Hepatocyte (in vitro differentiated cells): Measurements from ENCODE around the gene SFRP5. TPM values are rescaled to one million over a fixed set of nuclear protein-coding genes. Genes with fewer than 3 reads are reported as not detected.

ENCODE experiments used
- DNase-seq: peaks from one replicate; pipeline ENCODE4 v3.0.0-alpha.2; 2016; ENCODE audit warnings: low spot score
- H2AFZ ChIP-seq: fragments of 200-600 bp; sonication (generic); 2 replicates; pipeline ENCODE4 v1.6.0; 2016; ENCODE audit warnings: antibody characterized with exemption, mild to moderate bottlenecking
- H3K27ac ChIP-seq: fragments of 200-600 bp; sonication (generic); 2 replicates; pipeline ENCODE4 v1.5.1; 2016; ENCODE audit warnings: mild to moderate bottlenecking
- H3K27me3 ChIP-seq: fragments of 200-600 bp; sonication (generic); 2 replicates; pipeline ENCODE4 v1.6.1; 2016
- H3K36me3 ChIP-seq: fragments of 200-600 bp; sonication (generic); replicated peaks from 2 replicates; pipeline ENCODE4 v1.5.1; 2016; ENCODE audit warnings: low read depth; ENCODE audit not compliant: insufficient read depth
- H3K4me1 ChIP-seq: fragments of 200-600 bp; sonication (generic); 2 replicates; pipeline ENCODE4 v1.5.1; 2016; ENCODE audit warnings: mild to moderate bottlenecking, moderate library complexity; ENCODE audit not compliant: insufficient read depth
- H3K4me2 ChIP-seq: fragments of 200-600 bp; sonication (generic); 2 replicates; pipeline ENCODE4 v1.6.0; 2016
- H3K4me3 ChIP-seq: fragments of 200-600 bp; sonication (generic); 2 replicates; pipeline ENCODE4 v1.5.1; 2016; ENCODE audit warnings: mild to moderate bottlenecking
- H3K79me2 ChIP-seq: fragments of 200-600 bp; sonication (generic); 2 replicates; pipeline ENCODE4 v1.6.0; 2017; ENCODE audit warnings: mild to moderate bottlenecking
- H3K9me2 ChIP-seq: fragments of 200-600 bp; sonication (generic); replicated peaks from 2 replicates; pipeline ENCODE4 v1.6.0; 2017; ENCODE audit warnings: mild to moderate bottlenecking; ENCODE audit not compliant: insufficient read depth
- H3K9me3 ChIP-seq: fragments of 200-600 bp; sonication (generic); 2 replicates; pipeline ENCODE4 v1.5.1; 2016; ENCODE audit warnings: low read depth, mild to moderate bottlenecking
- H4K20me1 ChIP-seq: fragments of 200-600 bp; sonication (generic); 2 replicates; pipeline ENCODE4 v1.6.0; 2016; ENCODE audit warnings: mild to moderate bottlenecking; ENCODE audit not compliant: insufficient read depth, poor library complexity, severe bottlenecking
- EZH2 ChIP-seq: fragments of 200-600 bp; sonication (generic); IDR thresholded peaks from 2 replicates; pipeline ENCODE4 v1.6.1; 2016; ENCODE audit warnings: antibody characterized with exemption, mild to moderate bottlenecking, borderline replicate concordance
- EZH2phosphoT487 ChIP-seq: fragments of 200-600 bp; sonication (generic); IDR thresholded peaks from one replicate; pipeline ENCODE4 v1.6.1; 2018; ENCODE audit warnings: antibody characterized with exemption, mild to moderate bottlenecking, low read depth, moderate library complexity; ENCODE audit not compliant: unreplicated experiment, severe bottlenecking
- WGBS: methylation state at CpG from one replicate; pipeline ENCODE4 v1.1.6; 2016; ENCODE audit warnings: low lambda C conversion rate; ENCODE audit errors: missing lambda C conversion rate; 5-methylcytosine and 5-hydroxymethylcytosine counted together
- polyA plus RNA-seq: library from polyadenylated mRNA; unstranded; fragments of >200 nt; fragmentation: Nextera tagmentation; extraction: Ambion mirVana; gene quantifications from 2 replicates; pipeline ENCODE4 v1.2.1, GENCODE V29; 2016
- total RNA-seq: library from RNA; depleted of rRNA; stranded (reverse); fragments of >200 nt; gene quantifications from 2 replicates; pipeline ENCODE4 v1.2.3, GENCODE V29; 2014
- TF ChIP-seq, protein P1 (sequence below): fragments of 200-600 bp; sonication (generic); IDR thresholded peaks from 2 replicates; pipeline ENCODE4 v1.5.1; 2016; ENCODE audit warnings: antibody characterized with exemption, mild to moderate bottlenecking; ENCODE audit not compliant: poor library complexity

The SFRP5 gene
- total and polyA plus RNA-seq, 2 experiments from 2014 or later = 17.2 to 48.9 TPM

DNA sequence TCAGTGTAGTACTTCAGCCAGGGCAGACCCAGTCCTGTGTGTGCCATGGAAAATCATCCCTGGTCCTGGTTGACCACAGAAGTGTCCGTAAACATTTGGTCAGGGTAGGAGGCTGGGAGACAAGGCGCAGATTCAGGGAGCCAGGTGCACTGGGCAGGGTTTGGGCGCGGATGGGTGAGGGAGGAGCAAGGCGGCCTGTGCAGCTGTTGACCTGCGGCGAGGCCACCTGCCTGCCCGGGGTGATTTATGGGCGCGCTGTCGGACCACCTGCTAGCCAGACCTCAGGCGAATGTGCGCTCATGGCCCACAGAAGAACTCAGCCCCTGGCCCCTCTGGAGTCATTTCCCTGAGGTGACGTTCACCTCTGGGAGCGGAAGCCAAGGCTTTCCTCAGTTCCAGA is 6.6 kb downstream of the SFRP5 start:
- TF ChIP-seq EZH2 (no peak), EZH2phosphoT487 (no peak)
- TF ChIP-seq, protein P1, sequence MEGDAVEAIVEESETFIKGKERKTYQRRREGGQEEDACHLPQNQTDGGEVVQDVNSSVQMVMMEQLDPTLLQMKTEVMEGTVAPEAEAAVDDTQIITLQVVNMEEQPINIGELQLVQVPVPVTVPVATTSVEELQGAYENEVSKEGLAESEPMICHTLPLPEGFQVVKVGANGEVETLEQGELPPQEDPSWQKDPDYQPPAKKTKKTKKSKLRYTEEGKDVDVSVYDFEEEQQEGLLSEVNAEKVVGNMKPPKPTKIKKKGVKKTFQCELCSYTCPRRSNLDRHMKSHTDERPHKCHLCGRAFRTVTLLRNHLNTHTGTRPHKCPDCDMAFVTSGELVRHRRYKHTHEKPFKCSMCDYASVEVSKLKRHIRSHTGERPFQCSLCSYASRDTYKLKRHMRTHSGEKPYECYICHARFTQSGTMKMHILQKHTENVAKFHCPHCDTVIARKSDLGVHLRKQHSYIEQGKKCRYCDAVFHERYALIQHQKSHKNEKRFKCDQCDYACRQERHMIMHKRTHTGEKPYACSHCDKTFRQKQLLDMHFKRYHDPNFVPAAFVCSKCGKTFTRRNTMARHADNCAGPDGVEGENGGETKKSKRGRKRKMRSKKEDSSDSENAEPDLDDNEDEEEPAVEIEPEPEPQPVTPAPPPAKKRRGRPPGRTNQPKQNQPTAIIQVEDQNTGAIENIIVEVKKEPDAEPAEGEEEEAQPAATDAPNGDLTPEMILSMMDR = no peak
- Histone ChIP-seq H3K79me2 (no peaks in the 10 kb centered on the region), H3K36me3 (no peaks in the 10 kb centered on the region), H2AFZ (no peak overlapping the region), H3K4me2 (no peak overlapping the region), H3K27me3 (peaks cover 16% of the 10 kb centered on the region), H3K9me3 (no peaks in the 10 kb centered on the region), H3K4me1 (no peaks in the 10 kb centered on the region), H4K20me1 (no peaks in the 10 kb centered on the region), H3K4me3 (no peak overlapping the region), H3K27ac (no peak overlapping the region), H3K9me2 (no peaks in the 10 kb centered on the region)
- DNase-seq = no peak
- WGBS = 95% methylated on average over 15 of the region's 15 CpGs

DNA sequence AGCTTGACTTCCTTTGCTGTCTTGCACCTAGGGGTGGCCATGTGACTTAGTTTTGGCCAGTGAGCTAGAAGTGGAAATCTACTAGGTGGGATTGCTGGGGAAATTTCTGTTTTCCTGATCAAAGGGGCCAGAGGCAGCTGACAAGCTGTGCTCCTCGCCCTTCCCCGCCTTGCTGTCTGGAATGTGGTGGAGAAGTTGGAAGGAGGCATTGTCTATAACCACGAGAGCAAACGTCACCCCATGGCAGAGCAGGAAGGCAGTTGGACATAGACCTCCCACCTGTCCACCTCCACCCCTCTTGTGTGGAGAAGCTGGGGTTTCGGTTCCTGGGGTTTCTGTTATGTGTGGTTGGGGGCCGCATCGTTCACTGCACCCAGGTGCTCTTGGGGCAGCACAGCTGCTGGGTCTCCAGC is 7.3 kb downstream of the SFRP5 start:
- Histone ChIP-seq H2AFZ (no peak overlapping the region), H3K27me3 (peaks cover 9% of the 10 kb centered on the region), H3K4me3 (no peak overlapping the region), H3K4me2 (no peak overlapping the region), H3K79me2 (no peaks in the 10 kb centered on the region), H3K9me2 (no peaks in the 10 kb centered on the region), H3K27ac (peak overlapping the region; percentile 23), H3K9me3 (no peaks in the 10 kb centered on the region), H3K4me1 (no peaks in the 10 kb centered on the region), H3K36me3 (no peaks in the 10 kb centered on the region), H4K20me1 (no peaks in the 10 kb centered on the region)
- no peak for DNase-seq
- TF ChIP-seq EZH2phosphoT487 (no peak), EZH2 (no peak)
- WGBS = 86% methylated on average over 7 of the region's 7 CpGs

DNA sequence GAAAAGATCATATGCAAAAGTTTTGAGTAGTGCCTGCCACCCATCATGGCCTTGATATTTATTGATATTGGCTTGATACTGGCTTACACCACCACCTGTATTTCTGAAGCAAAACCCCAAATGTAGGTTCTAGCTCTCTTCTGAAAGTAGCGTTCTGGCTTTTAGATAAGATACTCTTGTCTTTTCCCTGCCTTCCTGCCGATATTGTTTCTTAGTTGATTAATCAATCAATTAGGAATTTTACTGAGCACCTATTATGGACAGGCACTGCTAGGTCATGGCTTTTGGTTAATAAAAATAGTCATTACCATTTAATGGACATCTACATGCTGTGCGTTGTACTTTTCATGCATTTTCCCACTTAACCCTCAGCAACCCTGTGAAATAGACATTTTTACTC is 7.9 kb downstream of the SFRP5 start:
- no peak for DNase-seq

DNA sequence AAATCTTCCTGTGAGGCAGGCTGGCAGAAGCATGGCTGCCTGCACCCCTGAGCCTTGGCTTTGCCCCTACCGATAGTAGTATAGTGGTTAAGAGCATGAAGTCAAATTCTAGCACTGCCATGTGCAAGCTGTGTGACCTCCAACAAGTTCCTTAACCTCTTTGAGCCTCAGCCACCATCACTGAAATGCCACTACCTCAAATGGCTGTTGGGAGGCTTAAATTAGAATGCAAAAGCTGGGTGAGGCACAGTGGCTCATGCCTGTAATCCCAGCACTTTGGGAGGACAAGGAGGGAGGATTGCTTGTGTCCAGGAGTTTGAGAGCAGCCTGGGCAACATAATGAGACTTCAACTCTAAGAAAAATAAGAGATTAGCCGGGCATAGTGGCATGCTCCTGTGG is 8.4 kb downstream of the SFRP5 start:
- TF ChIP-seq EZH2 = no peak
- TF ChIP-seq EZH2phosphoT487 = no peak
- TF ChIP-seq, protein P1 = no peak
- Histone ChIP-seq H3K9me2 (no peaks in the 10 kb centered on the region), H2AFZ (no peak overlapping the region), H3K4me1 (no peaks in the 10 kb centered on the region), H3K79me2 (no peaks in the 10 kb centered on the region), H3K9me3 (no peaks in the 10 kb centered on the region), H3K27ac (peak overlapping the region; percentile 16), H4K20me1 (no peaks in the 10 kb centered on the region), H3K4me3 (no peak overlapping the region), H3K36me3 (no peaks in the 10 kb centered on the region), H3K4me2 (no peak overlapping the region), H3K27me3 (no peaks in the 10 kb centered on the region)
- DNase-seq = no peak
- WGBS = 100% methylated on average over 2 of the region's 2 CpGs

More for the DNA sequence above, 7.9 kb downstream of the SFRP5 start:
- H4K20me1 ChIP-seq = no peaks in the 10 kb centered on the region
- no peak overlapping the region for H3K4me3 ChIP-seq
- peaks cover 3% of the 10 kb centered on the region for H3K27me3 ChIP-seq
- 90% methylated on average over 3 of the region's 3 CpGs for WGBS
- H3K9me2 ChIP-seq = no peaks in the 10 kb centered on the region
- H3K36me3 ChIP-seq = no peaks in the 10 kb centered on the region
- no peaks in the 10 kb centered on the region for H3K79me2 ChIP-seq
- TF ChIP-seq EZH2 (no peak), EZH2phosphoT487 (no peak)
- TF ChIP-seq, protein P1 = no peak
- no peak overlapping the region for H3K4me2 ChIP-seq
- no peaks in the 10 kb centered on the region for H3K9me3 ChIP-seq
- no peaks in the 10 kb centered on the region for H3K4me1 ChIP-seq
- H2AFZ ChIP-seq = no peak overlapping the region
- peak overlapping the region; percentile 23 for H3K27ac ChIP-seq
